Ishikawa (cell line): ENCODE results near the gene HSP90AB1.

Experiments
- CEBPB ChIP-seq: IDR thresholded peaks from 2 replicates; pipeline ENCODE4 v1.6.1; 2012
- CREB1 ChIP-seq: IDR thresholded peaks from 2 replicates; pipeline ENCODE4 v1.6.1; 2012; ENCODE audit warnings: low read depth
- EGR1 ChIP-seq: IDR thresholded peaks from 2 replicates; pipeline ENCODE4 v1.6.1; 2012
- EP300 ChIP-seq: IDR thresholded peaks from 2 replicates; pipeline ENCODE4 v1.6.1; 2012; ENCODE audit warnings: borderline replicate concordance
- FOXM1 ChIP-seq: IDR thresholded peaks from 2 replicates; pipeline ENCODE4 v1.6.1; 2012; ENCODE audit warnings: low read depth, borderline replicate concordance
- NFIC ChIP-seq: IDR thresholded peaks from 2 replicates; pipeline ENCODE4 v1.6.1; 2012
- TAF1 ChIP-seq: IDR thresholded peaks from 2 replicates; pipeline ENCODE4 v1.6.1; 2012; ENCODE audit warnings: low read depth, mild to moderate bottlenecking
- TCF12 ChIP-seq: IDR thresholded peaks from 2 replicates; pipeline ENCODE4 v1.6.1; 2012; ENCODE audit warnings: low read depth
- TEAD4 ChIP-seq: IDR thresholded peaks from 2 replicates; pipeline ENCODE4 v1.6.1; 2012
- USF1 ChIP-seq: IDR thresholded peaks from 2 replicates; pipeline ENCODE4 v1.6.1; 2012
- YY1 ChIP-seq: IDR thresholded peaks from 2 replicates; pipeline ENCODE4 v1.6.1; 2012; ENCODE audit warnings: low read depth
- ZBTB7A ChIP-seq: IDR thresholded peaks from 2 replicates; pipeline ENCODE4 v1.6.1; 2012; ENCODE audit warnings: low read depth
- TF ChIP-seq, protein P1 (sequence below): IDR thresholded peaks from 2 replicates; pipeline ENCODE4 v1.6.1; 2012; ENCODE audit warnings: low read depth, mild to moderate bottlenecking

HSP90AB1 gene

DNA sequence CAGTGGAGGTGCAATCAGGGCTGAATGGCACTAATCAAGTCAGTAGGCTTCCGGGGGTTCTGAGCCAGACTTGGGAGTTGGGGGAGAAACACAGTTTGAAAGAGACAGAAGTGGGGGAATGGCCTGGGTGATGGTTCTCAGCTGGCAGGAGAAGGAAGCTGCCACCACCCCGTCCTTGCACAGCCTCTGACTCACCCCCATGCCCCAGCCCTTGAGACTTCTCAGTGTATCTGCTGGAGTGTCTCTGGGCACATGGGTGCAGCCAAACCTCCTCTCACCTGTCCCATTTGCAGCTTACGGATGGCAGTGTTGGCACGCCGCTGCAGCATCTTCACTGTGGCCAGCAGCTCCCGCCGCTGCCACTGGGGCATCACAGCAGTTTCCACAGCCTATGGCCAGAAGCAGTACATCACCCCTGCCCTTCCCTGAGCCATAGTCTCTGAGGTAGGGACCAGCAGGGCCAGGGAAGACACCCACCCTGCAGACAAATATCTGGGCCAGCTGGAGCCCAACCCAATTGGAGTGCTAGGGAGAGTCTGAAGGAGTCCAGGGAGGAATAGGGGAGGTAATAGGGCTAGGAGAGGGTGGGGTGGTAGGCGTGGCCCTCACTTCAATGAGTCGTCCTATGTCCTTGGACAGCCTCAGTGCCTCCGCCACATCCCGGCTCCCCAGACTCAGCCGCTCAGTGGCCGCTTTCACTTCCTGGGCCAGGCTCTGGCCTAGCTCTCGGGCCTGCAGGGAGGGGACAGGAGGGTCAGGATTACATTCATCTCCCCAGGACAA is 55.1 kb downstream of the HSP90AB1 start:
- TF ChIP-seq YY1 = no peak
- TF ChIP-seq ZBTB7A = no peak
- TF ChIP-seq NFIC = no peak
- no peak for TF ChIP-seq CEBPB
- no peak for TF ChIP-seq CREB1
- no peak for TF ChIP-seq USF1
- TF ChIP-seq TCF12 = no peak
- no peak for TF ChIP-seq FOXM1
- TF ChIP-seq TEAD4 = no peak
- no peak for TF ChIP-seq EP300
- TF ChIP-seq, protein P1, sequence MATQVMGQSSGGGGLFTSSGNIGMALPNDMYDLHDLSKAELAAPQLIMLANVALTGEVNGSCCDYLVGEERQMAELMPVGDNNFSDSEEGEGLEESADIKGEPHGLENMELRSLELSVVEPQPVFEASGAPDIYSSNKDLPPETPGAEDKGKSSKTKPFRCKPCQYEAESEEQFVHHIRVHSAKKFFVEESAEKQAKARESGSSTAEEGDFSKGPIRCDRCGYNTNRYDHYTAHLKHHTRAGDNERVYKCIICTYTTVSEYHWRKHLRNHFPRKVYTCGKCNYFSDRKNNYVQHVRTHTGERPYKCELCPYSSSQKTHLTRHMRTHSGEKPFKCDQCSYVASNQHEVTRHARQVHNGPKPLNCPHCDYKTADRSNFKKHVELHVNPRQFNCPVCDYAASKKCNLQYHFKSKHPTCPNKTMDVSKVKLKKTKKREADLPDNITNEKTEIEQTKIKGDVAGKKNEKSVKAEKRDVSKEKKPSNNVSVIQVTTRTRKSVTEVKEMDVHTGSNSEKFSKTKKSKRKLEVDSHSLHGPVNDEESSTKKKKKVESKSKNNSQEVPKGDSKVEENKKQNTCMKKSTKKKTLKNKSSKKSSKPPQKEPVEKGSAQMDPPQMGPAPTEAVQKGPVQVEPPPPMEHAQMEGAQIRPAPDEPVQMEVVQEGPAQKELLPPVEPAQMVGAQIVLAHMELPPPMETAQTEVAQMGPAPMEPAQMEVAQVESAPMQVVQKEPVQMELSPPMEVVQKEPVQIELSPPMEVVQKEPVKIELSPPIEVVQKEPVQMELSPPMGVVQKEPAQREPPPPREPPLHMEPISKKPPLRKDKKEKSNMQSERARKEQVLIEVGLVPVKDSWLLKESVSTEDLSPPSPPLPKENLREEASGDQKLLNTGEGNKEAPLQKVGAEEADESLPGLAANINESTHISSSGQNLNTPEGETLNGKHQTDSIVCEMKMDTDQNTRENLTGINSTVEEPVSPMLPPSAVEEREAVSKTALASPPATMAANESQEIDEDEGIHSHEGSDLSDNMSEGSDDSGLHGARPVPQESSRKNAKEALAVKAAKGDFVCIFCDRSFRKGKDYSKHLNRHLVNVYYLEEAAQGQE = no peak
- no peak for TF ChIP-seq EGR1
- TF ChIP-seq TAF1 = no peak

GRCh38 chr6:44302856-44303255 is 56.0 kb downstream of the HSP90AB1 start:
- no peak for TF ChIP-seq YY1
- TF ChIP-seq, protein P1 = no peak
- TF ChIP-seq USF1 = no peak
